HG02759 (cell line): ENCODE data around the gene HOXA13.

Experiments used
- ATAC-seq: cut with Tn5 transposase; IDR thresholded peaks from one replicate; pipeline ENCODE4 v1.9.1; 2021; ENCODE audit warnings: mild to moderate bottlenecking, moderate library complexity; ENCODE audit not compliant: unreplicated experiment

HOXA13 gene

DNA sequence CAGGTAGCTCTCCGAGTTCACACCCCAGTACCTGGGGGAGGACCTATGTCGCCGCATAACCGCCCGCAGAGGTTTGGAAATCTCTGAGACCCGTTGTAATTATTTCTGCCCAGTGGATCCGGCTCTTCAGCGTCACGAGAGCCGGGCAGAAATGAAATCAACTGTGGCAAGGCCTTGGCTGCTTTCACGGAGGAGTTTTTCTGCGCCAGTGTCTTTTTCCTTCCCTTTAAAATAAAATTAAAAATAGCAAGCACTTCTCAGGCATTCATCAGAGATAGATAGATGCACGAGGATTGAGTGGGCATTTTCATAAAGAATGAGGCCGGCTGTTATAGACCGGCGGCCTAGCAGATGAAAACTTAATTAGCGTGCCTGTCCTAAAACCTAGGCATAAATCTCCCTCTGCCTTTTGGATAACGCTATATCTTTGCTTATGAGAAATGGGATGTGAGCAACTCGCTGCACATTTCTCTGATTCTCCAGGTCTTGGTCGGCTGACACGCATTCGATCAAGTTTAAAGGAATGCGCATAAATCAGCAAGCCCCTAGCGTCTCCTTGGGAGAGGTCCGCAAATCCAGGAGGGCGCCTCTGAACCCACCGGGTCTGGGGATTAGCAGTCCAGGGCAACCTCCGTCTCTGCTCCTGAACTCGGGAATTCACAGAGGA is 6.4 kb downstream of the HOXA13 start:
- no peak for ATAC-seq

DNA sequence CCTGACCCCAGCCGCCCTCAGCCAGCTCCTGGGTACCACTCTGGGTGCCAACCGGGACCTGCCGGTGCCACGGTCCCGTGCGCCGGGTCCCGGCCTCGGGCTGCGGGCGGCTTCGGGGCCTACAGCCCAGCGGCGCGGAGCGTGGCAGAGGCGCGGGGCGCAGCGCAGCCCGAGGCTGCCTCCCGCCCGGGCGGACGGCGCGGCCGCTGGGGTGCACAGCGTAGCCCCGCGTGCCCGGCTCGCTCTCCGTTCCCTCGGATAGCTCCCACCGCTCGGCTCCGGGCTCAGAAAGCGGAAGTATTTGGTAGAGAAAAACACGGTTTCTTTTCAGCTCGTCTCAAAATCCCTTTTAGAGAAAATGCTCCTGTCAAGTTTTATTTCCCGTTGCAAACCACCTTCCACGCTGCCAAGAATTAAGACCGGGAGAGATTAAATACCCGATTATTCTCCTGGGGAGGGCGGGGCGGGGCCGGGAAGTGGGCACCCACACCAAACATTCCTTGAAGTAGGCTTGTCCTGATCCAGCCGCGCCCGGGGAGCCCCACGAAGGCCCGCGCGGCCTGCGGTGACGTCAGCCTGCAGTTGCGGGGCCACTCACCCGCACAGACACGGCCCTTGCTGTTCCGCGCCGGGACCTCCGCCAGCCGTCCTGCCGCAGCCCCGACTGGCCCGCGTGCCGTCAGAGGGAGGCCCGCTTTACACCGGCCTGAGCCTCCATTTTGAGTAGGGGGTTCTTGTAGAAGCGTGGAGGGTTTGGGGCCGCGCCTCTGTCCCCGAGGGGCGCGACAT is 7.2 kb downstream of the HOXA13 start:
- ATAC-seq, result no peak

DNA sequence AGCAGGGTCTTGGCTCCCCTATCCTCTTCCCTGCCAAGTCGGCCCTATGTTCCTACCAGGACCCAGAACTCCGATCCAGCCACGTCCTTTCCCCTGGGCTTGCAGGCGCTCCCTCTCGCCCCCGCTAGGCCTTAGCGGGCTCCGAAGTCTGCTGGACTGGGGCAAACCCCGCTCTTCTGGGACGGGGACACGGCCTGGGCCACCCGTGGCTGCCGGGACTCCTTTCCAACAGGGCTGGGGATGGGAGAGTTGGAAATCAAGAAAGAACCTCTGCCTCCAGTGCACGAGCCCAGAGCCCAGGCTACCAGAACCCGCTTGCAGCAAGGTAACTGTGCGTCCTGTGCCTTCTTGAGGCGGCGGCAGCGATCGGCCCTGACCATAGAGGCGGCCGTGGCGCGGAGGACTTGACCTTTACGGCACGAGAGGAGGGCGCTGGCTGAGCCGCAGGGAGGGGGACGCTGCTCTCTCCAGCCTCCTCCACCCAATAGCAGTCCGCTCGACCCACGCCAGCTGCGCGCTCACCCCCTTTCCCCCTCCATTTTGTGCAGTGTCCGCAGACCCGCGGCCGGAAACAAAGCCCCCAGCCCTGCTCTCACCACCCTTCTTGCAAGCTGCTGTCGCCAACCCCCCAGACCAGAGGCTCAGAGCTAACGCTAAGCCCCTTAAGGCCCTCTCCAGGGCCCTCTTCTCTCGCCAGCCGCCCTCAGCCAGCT is 7.9 kb downstream of the HOXA13 start:
- ATAC-seq, result no peak

DNA sequence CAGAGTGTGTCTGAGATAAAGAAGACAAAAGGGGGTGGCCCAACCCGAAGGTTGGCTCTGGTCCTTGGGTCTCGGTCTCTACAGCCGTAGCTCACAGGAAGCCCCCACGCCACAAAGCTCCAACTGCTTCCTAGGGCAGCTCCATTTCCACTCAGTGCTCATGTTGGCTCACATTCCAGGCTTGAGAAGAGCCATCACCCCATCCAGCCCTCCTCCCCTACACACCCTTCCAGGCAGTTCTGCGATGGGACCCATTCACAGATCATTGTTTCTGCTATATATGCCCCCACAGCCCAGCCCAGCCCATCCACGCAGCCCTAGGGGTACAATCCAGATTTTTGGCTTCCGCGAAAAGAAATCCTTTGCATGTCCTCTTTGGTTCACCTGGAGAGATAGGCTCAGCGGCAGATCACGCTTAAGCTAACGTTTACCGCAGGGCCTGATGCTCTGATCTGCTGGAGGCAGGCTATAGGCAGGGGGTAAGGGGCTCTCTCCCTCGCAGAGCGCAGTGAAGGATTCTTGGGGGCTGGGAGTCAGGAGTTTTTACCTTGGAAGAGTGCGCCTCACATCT is 8.6 kb downstream of the HOXA13 start:
- ATAC-seq, result no peak

DNA sequence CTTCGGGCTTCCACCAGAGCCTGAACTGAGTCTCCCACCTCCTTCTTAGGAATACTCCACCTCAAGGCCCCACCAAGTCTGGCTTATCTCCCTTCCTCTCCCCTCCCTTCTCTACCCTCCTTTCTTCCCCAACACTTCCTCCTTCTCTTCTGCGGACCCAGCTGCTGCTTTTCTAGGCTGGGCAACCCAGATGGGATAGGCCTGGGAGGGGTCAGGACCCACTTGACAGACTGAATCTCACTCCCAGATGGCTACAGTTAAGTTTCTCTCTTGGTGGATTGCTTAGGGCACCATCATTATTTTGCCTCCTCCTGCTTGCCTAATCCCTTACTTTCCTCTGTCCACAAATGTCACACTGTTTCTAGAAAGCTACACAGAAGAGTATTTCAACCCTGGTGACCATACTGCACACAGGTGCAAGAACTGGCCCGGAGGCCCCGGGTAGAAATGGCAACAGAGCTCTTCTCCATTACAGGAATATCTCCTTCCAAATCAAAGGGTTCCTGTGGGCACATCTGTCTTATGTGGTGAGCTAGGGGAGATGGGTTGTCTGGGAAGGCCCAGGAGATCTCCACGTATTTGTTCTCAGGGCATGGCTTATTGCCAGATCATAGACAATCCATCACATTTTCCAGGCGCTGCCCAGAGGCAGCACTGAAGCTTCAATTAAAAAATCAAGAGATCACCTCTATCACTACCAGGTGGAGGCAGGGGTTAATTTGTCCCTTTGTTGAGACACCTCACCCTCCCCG is 9.7 kb downstream of the HOXA13 start:
- no peak for ATAC-seq

DNA sequence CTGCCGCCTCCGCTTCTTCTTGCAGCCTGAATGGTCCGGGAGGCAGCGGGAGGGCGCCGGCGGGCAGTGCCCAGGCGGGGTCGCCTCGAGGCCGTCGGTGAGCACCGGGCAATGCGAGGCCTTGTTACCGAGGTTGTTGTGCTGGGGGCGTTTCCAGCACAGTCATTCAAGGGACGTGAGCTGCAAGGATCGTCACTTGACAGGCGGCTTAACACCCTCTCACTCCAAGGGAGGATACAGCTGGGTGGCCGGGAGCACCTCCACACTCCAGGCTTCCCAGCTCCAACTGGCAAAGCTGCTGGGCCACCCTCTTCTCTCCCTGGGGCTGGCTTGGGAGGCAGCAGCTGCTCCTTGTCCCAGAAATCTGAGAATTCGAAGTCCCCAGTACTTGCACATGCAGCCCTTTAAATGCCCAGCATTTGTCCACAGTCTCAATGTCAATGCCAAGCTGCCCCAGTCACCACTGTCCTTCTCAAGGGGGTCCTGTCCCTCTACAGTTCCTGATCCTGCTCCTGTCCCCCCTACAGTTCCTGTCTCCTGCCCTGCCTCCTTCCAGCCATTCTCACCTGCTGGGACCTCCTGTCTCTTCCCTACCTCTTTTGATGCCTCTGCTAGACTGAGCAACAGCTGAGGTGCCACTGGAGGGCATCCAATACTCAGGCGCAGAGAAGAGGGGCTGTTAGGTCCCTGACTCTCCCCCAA is 10.4 kb downstream of the HOXA13 start:
- no peak for ATAC-seq

DNA sequence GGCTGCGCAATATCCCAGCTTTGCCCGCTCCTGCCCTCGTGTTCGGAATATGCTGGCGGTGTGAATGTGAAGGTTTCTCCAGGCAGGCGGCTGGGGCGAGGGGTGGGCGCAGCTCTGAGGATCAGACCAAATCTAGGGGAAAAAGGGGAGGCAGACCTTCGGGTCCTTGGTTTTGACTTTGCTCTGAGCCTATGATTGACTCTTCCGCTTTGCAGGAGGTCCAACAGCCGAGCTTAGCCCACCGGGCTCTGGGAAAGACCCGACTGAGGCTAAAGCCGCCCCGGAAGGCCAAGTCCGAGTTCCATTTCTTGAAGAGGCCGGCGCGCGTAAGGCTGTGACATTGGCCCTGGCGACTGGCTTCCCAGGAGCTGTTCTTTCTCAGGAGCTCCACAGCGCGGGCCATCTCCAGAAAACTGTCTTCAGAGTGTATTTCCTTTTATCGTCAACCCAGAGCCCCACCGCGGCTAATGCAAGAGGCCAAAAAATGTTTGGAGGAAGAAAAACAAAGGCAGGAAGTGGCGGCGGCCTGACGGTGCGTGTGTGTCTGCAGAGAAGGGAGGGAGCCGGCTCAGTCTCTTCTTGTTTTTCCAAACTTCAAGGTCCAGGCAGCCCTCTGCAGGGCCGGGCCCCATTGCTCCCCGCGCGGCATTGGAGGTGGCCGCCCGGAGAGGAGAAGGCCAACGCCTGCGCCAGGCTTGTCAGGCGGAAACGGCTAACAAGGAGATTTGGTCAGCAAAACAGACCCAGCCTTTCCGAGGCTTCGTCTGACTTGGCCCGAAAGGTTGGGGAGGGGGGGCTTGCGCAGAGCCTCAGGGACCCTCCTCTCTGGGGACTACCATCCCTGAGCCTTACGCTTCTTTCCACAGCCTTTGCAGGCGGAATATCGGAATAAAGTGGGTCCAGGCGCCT is 11.3 kb downstream of the HOXA13 start:
- ATAC-seq, result no peak

DNA sequence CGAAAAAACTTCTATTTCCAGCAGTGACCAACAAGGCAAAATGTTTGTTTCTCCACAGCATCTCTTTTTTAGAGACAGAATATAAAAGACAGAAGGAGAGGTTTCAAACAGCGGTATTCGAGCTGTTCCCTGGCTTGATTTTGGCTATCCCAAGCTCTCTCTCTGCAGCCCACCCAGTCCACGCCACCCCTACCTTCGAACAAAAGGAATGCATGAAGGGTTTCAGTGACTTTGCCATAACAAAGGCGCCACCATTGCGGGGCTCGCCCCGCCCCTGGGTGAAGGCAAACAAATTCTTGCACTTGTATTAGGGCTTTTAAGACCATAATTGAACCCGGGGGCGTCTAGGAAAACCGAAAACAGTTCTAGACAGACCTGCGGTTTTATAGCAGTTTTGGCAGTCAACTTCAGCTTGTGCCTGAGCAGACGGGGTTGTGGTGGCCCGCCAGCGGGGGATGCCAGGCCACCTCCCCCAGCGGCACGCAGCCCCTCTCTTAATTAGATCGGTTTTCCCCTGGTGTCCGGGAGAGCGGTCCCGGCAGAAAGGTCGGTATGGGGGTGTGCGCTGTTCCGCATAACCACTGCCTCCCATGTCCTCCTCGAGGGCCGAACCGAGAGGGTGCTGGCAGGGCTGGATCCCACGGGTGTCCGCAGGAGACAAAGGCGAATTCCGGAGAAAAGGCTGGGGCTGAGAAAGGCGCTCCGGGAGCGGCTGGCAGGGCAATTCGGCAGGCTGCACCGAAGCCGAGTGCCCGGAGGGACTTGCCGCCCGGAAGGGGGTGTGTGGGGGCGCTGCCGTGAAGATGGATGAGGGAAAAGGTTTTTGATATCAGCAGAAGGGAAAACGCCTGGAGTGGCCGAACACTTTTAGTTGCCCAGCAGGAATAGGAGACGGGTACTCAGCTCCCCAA is 12.2 kb downstream of the HOXA13 start:
- no peak for ATAC-seq

DNA sequence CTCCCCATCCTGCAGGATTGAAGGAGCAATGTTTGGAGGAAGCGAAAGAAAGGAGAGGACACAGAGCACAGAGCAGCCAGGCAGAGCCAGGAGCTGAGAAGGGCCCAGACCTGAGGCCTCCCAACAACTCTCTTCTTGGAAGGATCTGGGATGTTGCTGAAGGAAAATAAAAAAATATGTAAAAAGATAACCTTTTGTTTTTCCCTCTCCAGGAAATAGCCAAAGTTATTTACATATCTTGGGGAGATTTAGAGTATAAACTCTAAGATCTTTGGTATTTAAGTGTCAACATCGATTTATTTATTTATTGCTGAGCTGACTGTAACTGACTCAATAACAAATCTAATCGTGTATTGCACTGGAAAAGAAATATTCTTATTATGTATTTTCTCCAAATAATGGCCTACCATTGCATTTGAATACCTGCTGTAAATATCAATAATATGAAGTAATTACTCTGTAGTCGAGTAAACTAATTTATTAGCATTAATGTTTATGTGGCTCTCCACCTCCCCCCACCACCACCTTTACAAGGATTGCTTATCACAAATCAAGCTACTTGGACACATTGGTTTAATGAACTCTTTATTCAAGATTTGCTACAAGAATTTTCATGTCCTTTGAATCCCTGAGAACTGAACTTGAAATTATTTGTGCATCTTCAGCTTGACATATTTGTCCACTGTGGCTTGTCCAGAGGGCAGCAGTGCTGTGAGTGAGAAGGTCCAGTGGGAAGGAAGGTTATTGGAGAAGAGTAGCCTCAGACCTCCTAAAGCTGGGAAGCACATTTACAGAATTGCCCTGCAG is 13.0 kb downstream of the HOXA13 start:
- ATAC-seq, result no peak

DNA sequence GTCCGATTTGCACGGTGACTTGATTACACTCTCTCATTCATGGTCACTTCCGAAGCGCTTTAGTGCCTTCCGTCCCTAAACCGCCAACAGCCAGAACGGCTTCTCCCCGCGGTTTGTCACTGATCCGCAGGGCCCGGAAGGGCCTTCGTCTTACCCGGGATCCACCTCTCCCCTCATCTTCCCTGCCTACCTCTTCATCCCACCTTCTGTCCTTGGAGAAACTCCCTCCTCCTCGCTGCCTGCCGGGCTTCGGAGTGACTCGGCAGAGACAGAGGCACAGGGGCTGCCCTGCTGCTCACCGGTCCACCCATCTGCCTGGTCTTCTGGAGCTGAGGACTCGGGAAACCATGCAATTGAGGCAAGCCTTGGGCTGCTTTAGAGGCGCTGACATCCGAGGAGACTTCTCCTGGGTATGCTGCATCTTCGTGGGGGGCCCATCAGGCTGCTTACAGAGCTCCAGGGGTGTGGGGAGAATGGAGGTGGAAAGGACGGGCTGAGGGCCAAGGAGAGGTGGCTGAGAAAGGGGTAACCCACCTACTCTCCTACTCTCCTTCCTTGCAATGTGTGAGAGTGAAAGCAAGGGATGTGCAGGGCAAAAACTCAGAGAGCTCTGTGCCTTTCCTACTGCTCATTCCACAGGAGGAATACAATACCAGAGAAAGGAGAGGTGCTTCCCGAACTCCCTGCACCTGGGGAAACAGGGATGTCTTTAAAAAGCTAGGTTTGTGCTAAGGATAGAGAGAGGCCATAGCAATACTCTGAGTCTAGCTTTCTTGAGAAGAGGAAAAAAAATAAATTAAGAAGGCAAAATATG is 13.8 kb downstream of the HOXA13 start:
- no peak for ATAC-seq

DNA sequence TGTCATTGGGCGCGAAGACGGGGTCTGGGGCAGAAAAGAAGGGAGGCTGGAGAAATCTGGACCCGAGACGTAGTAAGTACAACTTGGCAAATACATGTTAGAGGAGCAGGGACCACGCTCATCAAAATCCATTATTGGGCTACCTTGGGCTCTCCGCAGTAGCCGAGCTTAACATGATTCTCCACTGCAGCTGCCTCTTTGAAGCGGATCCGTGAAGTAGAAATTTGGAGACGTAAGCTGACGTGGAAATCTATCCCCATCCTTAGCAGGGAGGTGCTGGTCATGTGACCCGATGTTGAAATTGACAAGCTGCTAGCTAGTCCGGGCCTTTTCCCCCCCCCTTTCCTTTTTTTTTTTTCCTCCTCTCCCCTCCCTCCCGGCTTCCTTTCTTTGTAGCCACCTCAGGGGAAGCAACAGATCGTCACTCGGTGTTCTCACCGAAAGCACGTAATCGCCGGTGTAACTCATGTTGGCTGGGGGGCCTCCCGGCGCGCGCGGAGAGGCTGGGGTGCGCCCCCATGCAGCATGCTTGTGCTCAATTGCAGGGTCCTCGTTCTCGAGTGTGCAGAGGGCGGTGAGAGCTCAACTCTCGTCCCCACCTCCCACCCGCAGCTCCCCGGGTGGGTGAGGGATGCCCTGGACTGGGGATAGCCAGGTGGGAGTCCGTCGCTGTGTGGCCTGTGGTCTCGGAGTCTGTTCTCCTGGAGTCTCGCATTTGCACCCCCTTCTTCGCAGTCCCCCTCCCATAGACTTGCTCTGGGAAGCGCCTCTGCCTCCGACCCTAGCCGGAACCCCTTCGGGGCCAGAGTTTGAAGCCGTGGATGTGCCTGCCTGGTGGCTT is 14.7 kb downstream of the HOXA13 start, which contains the start of gene HOXA11:
TSS of gene HOXA11 (minus strand) at position 220 of the 841 bp plus-strand sequence. CDS start at position 132, 88 bp downstream.
- no peak for ATAC-seq

DNA sequence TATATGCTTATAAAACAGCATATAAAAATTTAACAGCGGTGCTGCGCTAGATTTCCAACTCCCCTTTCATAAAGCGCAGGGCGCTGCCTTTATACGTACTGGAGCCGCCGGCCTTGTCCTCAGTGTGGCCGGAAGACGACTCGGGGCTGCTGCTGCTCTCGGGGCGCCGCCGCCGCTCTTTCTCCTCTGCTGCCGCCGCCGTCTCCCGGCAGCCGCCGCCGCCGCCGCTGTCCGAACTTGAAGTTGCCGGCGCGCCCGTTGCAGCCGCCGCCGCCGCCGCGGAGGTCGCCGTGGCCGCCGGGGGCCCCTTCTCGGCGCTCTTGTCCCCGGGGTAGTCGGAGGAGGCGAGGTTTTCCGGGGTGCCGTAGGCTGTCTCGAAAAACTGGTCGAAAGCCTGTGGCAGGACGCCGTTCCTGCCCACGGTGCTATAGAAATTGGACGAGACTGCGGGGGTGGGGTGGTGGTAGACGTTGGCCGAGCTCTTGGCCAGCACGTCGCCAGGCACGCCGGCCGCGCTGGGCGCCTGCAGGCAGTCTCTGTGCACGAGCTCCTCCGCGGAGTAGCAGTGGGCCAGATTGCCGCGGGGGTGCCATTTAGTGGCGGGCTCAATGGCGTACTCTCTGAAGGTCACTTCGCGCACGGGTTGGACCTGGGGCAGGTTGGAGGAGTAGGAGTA is 15.4 kb downstream of the HOXA13 start:
- ATAC-seq, result peak; percentile 48

DNA sequence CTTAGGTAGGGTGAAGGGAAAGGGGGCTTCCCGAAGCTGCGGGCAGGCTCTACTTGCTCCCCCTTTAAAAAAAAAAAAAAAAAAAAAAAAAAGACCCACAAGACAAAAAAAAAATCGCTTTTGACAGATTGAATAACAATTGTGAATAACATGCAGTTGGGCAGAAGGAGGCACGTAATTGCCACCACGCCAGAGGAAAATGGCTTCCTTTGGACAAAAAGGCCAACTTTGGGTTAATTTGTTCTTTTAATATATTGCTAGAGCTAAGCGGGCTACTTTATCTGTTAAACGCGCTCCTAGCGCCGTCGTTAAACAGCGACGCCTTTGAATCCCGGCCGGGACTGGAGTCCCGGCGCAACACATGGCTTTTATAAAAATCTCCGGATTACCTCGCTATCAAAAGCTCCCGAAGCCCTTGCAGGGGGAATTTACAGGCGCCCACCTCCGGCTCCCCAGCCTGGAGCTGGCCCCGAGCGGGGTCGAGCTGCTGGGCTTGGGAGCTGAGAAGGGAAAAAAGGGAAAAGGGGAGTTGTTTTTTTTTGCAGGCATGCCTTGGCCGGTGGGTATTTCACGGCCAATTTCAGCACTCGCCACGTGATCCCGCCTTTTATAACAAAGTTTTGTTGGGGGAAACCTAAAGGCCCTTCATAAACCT is 16.1 kb downstream of the HOXA13 start:
- no peak for ATAC-seq
